HG03575 (cell line): ENCODE measurements around the gene ZDHHC11B.
"Not testable (repeated sequence)": the region's sequence is repeated elsewhere in the genome, so short reads cannot be mapped to it uniquely, and the experiment has no call there.

Source experiments
- ATAC-seq: cut with Tn5 transposase; IDR thresholded peaks from one replicate; pipeline ENCODE4 v1.9.1; 2021; ENCODE audit not compliant: unreplicated experiment, insufficient number of reproducible peaks, low FRiP score; ENCODE audit errors: extremely low read depth

ZDHHC11B gene

DNA sequence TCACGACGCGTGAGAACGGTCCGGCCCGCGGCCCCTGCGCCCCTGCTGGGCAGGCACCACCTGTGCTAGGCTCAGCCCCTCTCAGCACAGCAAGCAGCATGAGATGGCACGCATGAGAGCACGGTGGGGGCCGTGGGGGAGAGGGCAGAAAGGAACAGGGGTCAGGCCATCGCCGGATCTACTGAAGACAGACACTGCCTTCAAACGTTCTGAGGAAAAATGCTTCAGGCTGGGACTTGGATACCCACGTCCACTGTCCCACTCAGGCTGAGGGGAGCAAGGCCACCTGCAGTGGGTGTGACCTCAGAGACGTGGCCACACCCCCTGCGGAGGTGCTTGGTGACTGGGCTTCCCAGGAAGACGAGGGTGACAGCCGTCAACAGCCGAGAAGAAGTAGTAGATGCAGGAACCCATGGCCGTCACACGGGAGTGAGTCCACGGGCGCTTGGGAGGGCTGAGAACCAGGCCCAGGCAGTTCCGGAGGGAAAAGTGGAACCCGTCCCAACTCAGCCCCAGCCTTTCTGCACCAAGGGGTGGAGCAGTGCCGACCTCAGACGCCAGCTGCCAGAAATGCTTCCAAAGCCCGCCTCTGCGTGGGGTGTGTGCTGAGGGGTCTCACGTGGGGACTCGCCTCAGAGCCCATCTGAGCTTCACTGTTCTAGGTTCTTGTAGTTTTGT, 104.3 kb downstream of the ZDHHC11B start:
- ATAC-seq: not testable (repeated sequence)

DNA sequence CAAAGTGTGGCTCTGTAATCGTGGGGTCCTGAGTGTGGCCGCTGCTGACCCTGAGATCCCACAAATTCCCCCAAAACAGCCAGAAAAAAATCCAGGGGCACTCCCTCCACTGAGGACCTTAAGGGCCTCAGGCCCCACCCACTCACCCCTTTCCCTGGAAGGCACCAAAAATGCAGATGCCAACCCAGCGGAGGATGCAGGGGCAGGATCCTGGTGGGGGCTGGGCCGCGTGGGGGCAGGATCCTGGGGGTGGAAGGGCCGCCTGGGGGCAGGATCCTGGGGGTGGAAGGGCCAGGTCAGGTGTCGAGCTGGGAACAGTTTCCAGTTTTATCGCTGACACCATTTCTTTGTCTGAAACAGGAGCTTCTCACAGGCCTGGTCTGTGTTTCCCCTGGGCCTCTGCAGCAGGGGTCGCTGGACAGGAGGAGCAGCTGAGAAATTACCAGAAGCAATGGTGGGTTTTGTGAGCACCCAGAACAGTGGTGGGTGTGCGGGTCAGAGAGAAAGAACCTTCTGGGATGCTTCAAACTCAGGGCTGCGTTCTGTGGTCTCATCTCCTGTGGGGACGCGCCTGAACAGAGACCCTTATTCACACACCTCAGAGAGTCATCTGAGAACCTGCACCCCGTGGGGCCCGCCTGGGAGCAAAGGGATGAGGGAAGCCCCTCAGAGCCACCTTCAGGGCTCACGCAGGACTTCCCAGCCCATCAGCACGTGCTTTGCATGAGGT, 105.2 kb downstream of the ZDHHC11B start:
- ATAC-seq: not testable (repeated sequence)

DNA sequence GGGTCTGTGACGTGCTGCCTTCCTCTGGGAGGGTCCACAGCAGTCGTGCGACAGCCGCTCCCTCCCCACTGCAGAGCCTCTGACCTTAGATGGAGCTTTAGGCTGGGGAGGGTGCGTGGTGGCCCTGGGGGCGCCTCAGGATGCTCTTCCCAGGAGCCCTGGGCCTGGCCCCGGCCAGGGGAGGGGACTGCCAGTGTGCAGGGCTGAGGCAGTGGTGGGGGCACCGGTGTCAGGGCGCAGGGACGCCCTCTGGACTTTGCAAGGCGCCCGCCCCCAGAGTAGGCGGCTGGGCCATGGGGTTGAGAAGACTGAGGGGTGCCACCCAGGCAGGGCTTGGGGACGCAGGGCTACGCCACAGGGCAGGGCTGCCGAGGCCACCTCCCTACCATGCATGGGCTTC, 106.0 kb downstream of the ZDHHC11B start:
- ATAC-seq: not testable (repeated sequence)

DNA sequence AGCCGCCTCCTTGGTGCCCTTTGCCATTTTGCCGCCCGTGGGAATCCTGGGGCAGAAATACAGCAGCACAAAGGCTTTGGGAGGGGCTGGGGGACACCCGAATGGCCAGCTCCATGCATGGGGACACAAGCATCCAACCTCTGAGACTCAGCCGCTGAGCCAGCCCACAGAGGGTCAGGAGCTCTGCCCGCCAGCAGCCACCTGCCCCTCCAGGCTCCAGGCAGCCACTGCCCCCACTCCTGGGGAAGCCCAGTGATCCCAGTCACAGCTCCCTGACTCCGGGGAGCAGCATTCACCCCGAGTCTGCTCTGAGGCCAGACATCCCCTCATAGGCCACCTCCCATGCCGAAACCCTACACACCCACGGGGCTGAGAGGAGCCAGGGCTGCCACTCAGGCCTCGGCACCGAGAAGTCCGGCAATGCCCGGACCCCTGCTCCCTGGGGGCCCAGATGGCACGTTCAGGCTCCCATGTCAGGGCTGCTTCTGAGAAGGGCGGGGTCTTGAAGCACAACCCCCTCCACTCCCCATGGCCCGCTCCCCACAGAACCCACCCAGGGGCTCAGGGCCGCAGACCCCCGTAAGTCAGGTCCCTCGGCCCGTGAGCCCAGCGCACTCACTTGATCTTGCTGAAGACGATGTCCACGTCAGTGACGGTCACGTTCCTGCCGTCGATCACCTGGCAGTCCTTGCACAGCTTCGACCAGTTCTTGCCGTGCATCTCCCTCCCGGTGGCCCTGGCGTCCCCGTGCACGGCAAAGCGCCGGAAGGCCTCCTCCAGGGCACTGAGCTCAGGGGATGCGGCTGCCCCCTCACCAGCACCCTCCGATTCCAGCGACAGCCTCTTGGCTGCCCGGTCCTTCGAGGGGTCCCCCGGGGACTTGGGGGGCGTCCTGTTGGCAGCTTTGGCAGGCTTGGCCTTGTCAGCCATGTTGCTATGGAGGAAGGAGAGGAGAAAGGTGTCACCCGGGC, 107.1 kb downstream of the ZDHHC11B start:
- no peak for ATAC-seq

DNA sequence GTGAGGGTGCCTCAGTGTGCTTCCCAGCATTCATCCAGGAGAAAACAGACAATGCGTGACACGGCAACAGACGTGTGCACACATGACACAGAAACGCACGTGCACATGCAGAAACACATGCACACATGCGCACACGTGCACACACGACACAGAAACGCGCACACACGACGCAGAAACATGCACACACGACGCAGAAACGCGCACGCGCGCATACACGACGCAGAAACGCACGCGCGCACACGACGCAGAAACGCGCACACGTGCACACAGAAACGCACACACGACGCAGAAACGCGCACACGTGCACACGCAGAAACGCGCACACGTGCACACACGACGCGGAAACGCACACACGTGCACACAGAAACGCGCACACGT, 107.8 kb downstream of the ZDHHC11B start:
- no peak for ATAC-seq

DNA sequence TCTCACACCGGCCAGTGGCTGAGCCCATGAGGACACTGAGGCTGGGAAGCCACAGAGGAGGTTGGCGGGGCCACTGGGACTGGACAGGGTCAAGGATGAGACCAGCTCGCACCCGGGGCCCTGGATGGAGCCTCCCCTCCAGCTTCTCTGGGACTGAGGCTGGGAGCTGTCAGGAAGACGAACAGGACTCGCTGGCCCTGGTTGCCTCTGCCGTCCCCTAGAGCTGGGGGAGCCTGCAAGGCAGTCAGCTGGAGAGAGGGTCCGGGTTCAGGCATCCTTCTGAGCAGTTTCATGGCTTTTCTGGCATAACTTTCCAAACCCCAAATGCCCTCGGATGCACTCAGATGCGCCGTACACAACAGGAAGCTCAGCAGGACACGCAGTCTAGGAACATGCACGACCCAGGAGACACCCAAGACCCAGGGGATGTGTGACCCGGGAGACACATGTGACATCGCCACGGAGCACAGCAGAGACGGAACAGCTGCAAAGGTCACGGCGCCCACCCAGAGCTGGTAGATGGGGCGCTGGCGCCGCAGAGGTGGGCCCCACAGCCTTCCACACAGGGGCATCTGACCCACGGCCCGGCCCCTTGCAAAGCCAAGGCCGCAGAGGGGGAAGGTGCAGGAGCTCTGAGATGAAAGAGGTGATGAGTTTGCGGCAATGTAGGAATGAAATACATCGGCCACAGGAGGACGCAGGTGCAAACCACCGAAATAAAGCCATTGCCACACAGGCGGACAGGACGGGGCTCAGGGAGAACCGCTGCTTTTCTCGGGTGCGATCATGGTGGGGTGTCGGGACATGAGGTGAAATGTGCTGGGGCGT, 108.4 kb downstream of the ZDHHC11B start:
- ATAC-seq: no peak

DNA sequence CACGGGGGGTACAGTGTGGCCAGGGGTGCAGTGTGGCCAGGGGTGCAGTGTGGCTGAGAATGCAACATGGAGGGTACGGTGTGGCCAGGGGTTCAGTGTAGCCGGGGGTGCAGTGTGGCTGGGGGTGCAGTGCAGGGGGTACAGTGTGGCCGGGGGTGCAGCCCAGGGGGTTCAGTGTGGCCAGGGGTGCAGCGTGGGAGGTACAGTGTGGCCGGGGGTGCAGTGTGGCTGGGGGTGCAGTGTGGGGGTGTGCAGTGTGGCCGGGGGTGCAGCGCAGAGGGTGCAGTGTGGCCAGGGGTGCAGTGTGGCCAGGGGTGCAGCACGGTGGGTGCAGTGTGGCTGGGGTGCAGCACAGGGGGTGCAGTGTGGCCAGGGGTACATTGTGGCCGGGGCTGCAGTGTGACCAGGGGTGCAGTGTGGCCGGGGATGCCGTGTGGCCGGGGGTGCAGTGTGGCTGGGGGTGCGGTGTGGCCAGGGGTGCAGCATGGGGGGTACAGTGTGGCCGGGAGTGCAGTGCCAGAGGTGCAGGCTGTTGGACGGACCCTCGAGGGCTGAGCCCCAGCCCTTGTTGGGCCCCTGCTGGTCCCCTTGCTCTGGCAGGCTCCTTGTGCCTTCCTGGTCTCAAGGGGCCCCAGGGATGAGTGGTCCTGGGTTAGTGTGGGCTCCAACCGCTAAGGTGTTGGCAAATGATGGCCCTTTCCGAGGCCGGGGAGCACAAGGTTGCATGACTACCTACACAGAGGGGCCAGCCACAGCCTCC, 109.2 kb downstream of the ZDHHC11B start:
- ATAC-seq: no peak

DNA sequence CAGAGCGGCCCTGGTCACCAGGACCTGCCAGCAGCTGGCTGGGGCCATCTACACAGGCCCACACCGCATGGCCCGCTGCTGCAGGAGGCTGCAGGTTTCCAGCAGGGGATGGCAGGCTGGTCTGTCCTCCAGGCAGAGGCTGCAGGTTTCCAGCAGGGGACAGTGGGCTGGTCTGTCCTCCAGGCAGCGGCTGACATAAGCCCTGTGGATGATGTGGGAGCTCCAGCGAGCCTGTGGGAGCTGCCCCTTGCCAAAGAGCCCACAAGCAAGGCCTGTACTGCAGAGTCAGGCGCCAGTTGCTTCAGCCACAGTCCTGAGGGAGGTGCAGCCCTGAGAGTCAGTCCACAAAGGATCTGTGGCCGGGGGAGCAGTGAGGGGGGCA, 109.9 kb downstream of the ZDHHC11B start:
- ATAC-seq: no peak

DNA sequence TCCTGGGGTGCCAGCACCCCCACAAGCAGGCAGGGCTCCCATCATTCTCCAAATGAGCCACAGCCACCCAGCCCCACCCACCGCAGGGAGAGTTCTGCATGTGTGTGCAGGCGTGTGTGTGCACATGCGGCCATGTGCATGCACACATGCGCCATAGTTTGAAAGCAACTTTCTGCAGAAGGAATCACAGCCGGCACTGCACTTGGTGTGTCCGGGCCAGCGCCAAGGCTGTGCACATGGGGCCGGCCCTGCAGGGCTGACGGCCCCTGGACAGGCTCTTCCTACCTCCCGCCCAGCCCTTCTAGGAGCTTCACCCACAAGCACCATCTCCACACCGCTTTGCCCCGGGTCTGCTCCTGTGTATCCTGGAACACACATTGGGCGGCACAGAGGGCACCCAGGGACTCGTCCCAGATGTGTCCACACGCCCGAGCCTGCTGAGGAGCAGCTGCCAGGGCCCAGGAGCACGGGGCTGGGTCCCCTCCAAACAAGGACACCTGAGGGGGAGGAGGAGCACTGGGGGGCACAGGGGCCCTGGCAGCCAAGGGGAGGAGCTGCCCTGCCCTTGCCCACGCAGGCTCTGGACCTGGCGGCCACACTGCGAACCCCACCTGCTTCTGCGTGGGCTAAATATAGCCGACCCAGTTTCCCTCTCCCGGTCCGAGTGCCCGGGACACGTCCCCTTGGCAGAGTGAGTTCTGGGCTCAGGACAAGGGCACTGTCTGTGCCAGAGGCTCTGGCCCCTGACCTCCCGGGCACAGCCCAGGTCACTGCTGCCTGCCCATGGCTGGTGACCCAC, 110.5 kb downstream of the ZDHHC11B start:
- no peak for ATAC-seq

DNA sequence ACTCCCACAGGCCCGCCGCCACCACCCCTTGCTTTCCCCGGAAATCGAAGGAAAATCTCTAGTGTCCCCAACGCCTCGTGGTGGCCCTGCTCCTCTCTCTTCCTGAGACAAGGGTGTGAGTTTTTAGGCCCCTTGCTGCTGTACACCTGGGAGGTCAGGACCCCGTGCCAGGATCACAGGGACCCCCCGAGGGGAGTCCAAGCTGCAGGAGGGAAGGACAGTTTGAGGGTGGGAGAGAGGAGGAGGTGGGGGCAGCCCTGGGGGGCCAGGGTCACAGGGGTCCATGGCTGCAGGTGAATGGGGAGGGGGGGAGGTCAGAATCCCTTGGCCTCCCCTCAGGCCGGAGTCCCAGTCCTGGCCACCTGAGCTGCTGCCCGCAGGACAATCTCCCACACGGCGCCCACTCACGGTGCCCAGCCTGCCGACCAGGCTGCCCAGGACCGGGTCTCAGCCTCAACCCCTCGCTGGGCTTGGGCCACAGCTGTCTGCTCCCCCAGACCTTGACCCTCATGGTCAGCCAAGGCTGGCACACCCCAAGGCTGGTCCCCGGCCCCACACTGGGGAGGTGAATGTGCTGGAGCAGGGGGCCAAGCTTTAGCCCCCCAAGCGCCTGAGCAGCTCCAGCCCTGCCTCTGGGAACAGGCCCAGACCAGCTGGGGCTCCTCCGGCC, 111.2 kb downstream of the ZDHHC11B start:
- ATAC-seq: no peak

DNA sequence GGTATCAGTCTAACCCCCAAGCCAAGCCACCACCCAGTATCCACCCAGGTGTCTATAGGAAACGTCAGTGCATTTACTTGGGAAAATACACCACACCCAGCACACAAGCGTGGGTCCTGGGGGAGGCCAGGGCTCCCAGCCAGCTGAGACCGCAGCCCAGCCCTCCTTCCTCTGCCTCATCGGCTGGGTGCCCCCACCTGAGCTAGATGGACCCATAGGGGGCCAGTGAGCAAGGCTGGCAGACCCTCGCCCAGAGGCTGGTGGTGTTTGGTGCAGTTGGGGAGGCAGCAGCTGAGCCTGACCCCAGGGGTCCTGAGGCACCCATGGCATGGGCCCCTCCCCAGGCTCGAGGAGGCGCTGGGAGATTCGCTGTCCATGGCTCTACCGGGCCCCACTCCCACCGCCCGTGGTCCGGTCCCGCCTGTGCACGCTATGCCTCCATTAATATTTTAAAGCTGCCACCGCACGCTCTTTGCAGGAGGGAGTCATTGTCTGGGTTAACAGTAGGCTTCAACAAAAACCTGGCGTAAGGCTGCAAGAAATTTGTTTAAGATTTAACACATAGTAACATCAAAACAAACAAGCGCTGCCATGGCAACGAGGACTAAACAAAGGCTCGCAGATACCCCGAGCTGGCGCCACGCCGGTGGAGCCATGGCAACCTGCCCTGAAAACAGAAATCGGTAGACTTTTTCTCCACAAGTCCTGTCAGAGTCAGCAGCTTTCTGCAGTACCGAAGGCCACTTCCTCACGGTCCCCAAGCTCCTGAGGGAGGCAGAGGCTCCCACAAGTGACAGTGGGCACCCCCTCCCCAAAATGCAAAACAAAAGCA, 112.0 kb downstream of the ZDHHC11B start:
- no peak for ATAC-seq

DNA sequence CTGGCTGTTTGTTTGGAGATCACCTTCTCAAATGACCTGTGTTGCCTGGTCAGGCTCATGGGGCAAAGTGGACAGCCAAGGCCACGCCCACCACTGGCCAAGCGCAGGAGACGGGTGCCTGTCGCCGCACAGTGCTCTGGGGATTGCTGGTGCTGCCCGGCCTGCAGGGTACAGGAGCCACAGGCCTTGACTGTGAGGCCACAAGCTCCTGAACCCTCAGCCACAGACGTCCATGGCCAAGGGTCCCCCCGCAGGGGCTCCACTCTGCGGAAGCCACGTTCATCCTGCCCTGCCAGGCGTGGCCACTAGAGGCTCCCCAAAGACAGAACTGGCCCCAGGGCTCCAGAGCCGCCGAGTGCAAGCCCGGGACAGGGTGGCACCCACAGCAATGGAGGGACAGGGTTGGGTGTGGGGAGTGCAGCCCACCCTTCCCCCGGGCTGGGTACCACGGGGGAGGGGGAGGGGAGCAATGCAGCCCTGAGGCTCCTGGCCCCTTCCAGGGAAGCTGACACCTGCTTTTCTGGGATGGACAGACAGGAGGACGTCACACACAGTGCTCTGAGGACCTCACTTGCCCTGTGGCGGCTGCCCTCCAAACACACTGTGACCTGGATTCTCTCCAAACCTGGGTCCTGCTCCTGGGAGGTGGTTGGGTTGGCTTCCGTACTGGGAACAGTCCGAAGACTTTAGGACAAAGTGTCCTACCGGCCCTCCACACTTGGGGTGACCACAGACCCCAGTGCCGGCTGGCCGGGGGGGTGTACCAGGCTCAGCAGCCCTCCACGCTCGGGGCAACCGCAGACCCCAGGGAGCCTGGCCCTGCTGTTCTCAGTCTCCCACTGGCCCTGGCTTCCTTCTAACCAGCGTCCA, 112.8 kb downstream of the ZDHHC11B start:
- no peak for ATAC-seq

DNA sequence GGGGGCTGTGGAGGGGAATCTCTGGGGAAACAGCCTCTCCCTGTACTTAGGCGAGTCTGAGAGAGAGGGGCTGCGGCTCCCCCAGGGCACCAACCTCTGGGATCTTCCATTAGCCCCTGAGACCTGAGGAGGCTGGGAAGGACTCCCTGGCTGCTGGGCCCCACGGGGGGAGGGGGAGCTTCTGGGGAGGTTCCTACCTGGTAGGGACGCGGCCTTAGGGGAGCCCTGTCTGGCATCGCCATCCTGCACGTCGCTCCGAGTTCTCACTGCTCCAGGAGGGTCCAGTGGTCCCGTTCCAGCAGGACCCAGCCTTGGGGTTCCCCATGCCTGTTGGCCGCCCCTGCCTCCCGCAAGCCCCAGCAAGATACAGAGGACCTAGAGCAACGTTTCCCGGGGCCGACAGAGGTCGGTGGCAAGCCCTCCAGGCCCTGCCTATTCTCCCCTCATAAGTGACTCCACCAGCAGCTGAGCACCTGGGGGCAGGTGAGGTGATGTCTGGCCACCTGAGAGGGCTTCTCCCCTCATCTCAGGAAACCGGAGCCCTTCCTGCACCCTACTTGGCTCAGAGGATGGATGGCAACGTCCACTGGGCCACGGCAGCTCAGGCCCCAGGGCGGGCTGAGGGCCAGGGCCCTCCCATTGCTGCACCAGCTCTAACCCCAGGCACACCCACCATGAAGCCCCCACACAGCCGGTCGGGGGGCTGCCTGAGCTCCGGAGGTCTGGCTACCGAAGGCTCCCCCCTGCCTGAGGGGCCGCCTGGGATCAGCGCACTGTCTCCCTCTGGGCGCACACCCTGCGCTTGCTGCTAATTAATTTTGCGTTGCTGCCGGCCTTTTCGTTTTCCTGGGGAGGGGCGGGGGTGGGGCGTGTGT, 113.9 kb downstream of the ZDHHC11B start:
- ATAC-seq: no peak

DNA sequence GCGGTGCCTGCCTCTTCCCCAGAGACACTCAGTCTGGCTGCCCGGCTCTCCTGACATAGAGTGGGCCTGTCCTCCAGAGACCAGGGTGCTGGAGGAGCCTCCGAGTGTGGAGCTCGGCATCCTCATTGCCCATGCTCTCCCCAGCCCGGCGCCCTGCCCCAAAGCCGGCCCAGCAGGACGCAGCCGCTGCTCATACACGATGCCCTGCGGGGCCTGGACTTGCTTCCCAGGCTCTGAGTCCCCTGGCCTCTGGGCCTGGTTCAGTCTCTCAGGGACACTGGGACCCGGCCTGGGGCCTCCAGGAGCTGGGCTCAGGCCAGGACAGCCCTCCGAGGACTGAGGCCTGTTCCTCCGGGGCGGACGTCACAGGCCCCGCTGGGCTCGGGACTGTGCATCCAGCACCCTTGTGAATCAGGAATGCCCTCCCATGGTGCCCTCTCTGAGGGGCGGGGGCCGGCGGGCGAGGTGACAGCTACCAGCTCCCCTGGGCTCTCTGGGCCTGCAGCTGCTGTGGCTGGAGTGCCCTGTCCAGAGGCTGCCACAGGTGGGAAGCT, 114.6 kb downstream of the ZDHHC11B start:
- no peak for ATAC-seq
